GM23338 (cell line): Measurements from ENCODE around the gene FFAR3. TPM values are rescaled to one million over a fixed set of nuclear protein-coding genes. Genes with fewer than 3 reads are reported as not detected.

Experiments used
- ATAC-seq: fragments of 200-7000 bp; cut with Tn5 transposase; 3 replicates; pipeline ENCODE4 v1.9.1; 2020
- DNase-seq: peaks from one replicate; pipeline ENCODE4 v3.0.0-alpha.2; 2015; ENCODE audit warnings: low spot score
- H2AFZ ChIP-seq: fragments of 200-600 bp; sonication (generic); 2 replicates; pipeline ENCODE4 v1.8.0; 2016; ENCODE audit warnings: antibody characterized with exemption, mild to moderate bottlenecking, moderate library complexity
- H3F3A ChIP-seq: fragments of 200-600 bp; sonication (generic); replicated peaks from 2 replicates; pipeline ENCODE4 v1.8.0; 2017; ENCODE audit warnings: antibody characterized with exemption, mixed run types, low read depth
- H3K27ac ChIP-seq: fragments of 200-600 bp; sonication (generic); 2 replicates; pipeline ENCODE4 v1.6.1; 2016; ENCODE audit warnings: low read depth
- H3K27me3 ChIP-seq: fragments of 200-600 bp; sonication (generic); 2 replicates; pipeline ENCODE4 v1.8.0; 2016; ENCODE audit warnings: mild to moderate bottlenecking, mixed run types, moderate library complexity; ENCODE audit not compliant: insufficient read depth
- H3K36me3 ChIP-seq: fragments of 200-600 bp; sonication (generic); 2 replicates; pipeline ENCODE4 v1.8.0; 2016; ENCODE audit warnings: mild to moderate bottlenecking; ENCODE audit not compliant: insufficient read depth
- H3K4me1 ChIP-seq: fragments of 200-600 bp; sonication (generic); 2 replicates; pipeline ENCODE4 v1.8.0; 2016; ENCODE audit warnings: mild to moderate bottlenecking, moderate library complexity; ENCODE audit not compliant: insufficient read depth
- H3K4me2 ChIP-seq: fragments of 200-600 bp; sonication (generic); 2 replicates; pipeline ENCODE4 v1.7.1; 2017; ENCODE audit warnings: mixed run types
- H3K4me3 ChIP-seq: fragments of 200-600 bp; sonication (generic); 2 replicates; pipeline ENCODE4 v1.6.1; 2016; ENCODE audit warnings: mixed run types
- H3K79me2 ChIP-seq: fragments of 200-600 bp; sonication (generic); replicated peaks from 2 replicates; pipeline ENCODE4 v1.8.0; 2017; ENCODE audit warnings: mild to moderate bottlenecking; ENCODE audit not compliant: insufficient read depth
- H3K9me2 ChIP-seq: fragments of 200-600 bp; sonication (generic); 2 replicates; pipeline ENCODE4 v1.8.0; 2017; ENCODE audit not compliant: insufficient read depth
- H4K20me1 ChIP-seq: fragments of 200-600 bp; sonication (generic); replicated peaks from 2 replicates; pipeline ENCODE4 v1.8.0; 2017; ENCODE audit warnings: mild to moderate bottlenecking; ENCODE audit not compliant: insufficient read depth
- H3K27ac Mint-ChIP-seq: 2 replicates; pipeline ENCODE4 v1.8.0; 2020; ENCODE audit warnings: inconsistent platforms, mild to moderate bottlenecking, moderate library complexity, mixed read lengths
- H3K27me3 Mint-ChIP-seq: 3 replicates; pipeline ENCODE4 v1.8.0; 2022; ENCODE audit warnings: low read depth, mild to moderate bottlenecking, moderate library complexity, mixed read lengths, inconsistent platforms; ENCODE audit not compliant: insufficient read depth, poor library complexity
- H3K36me3 Mint-ChIP-seq: 3 replicates; pipeline ENCODE4 v1.8.0; 2021; ENCODE audit warnings: low read depth, mild to moderate bottlenecking, inconsistent platforms, moderate library complexity, mixed read lengths
- H3K4me1 Mint-ChIP-seq: 3 replicates; pipeline ENCODE4 v1.8.0; 2020; ENCODE audit warnings: mild to moderate bottlenecking, inconsistent platforms, mixed read lengths
- H3K4me3 Mint-ChIP-seq: 3 replicates; pipeline ENCODE4 v1.8.0; 2021; ENCODE audit warnings: moderate library complexity, mild to moderate bottlenecking, inconsistent platforms, mixed read lengths
- H3K9me3 Mint-ChIP-seq: 3 replicates; pipeline ENCODE4 v1.8.0; 2020; ENCODE audit warnings: moderate library complexity, mild to moderate bottlenecking, inconsistent platforms, mixed read lengths
- CREB1 ChIP-seq: fragments of 250-450 bp; sonication (Bioruptor Pico); IDR thresholded peaks from 2 replicates; pipeline ENCODE4 v1.5.0; 2020; ENCODE audit warnings: low read depth, mild to moderate bottlenecking, moderate library complexity
- EZH2phosphoT487 ChIP-seq: fragments of 200-600 bp; sonication (generic); IDR thresholded peaks from one replicate; pipeline ENCODE4 v1.8.1; 2018; ENCODE audit warnings: antibody characterized with exemption; ENCODE audit not compliant: unreplicated experiment
- JUNB ChIP-seq: IDR thresholded peaks from one replicate; pipeline ENCODE4 v1.6.1; 2016; ENCODE audit warnings: antibody characterized with exemption; ENCODE audit not compliant: unreplicated experiment
- NANOG ChIP-seq: IDR thresholded peaks from 2 replicates; pipeline ENCODE4 v1.6.1; 2016; ENCODE audit warnings: antibody characterized with exemption, borderline replicate concordance
- POLR2AphosphoS5 ChIP-seq: IDR thresholded peaks from 2 replicates; pipeline ENCODE4 v1.6.1; 2016; ENCODE audit warnings: antibody characterized with exemption, low read depth
- ZNF331 ChIP-seq: fragments of 250-450 bp; sonication (Bioruptor Pico); IDR thresholded peaks from 2 replicates; pipeline ENCODE4 v1.5.0; 2020; ENCODE audit warnings: low read depth, mild to moderate bottlenecking, moderate library complexity
- polyA plus RNA-seq: library from polyadenylated mRNA; unstranded; fragments of >200 nt; fragmentation: Nextera tagmentation; extraction: Ambion mirVana; gene quantifications from 2 replicates; pipeline ENCODE4 v1.2.1, GENCODE V29; 2016
- total RNA-seq: library from RNA; depleted of rRNA; stranded (reverse); fragments of >200 nt; shearing (Covaris generic); gene quantifications from 2 replicates; pipeline ENCODE4 v1.2.3, GENCODE V29; 2014
- TF ChIP-seq, protein P1 (sequence below): fragments of 250-450 bp; sonication (Bioruptor Pico); IDR thresholded peaks from 2 replicates; pipeline ENCODE4 v1.5.0; 2020; ENCODE audit warnings: mild to moderate bottlenecking, moderate library complexity
- TF ChIP-seq, protein P2 (sequence below), 2 experiments: fragments of 200-600 bp in 1 of 2; sonication (generic) in 1 of 2; conservative IDR thresholded peaks; 2 replicates each; pipeline versions ENCODE4 v1.5.1 to v1.6.1; 2016 to 2017; ENCODE audit warnings: antibody characterized with exemption in 2 of 2, low read depth in 2 of 2, mild to moderate bottlenecking in 2 of 2, moderate library complexity in 1 of 2

FFAR3 gene
- total and polyA plus RNA-seq, 2 experiments from 2014 or later: 0.35 TPM; not detected in 1

DNA sequence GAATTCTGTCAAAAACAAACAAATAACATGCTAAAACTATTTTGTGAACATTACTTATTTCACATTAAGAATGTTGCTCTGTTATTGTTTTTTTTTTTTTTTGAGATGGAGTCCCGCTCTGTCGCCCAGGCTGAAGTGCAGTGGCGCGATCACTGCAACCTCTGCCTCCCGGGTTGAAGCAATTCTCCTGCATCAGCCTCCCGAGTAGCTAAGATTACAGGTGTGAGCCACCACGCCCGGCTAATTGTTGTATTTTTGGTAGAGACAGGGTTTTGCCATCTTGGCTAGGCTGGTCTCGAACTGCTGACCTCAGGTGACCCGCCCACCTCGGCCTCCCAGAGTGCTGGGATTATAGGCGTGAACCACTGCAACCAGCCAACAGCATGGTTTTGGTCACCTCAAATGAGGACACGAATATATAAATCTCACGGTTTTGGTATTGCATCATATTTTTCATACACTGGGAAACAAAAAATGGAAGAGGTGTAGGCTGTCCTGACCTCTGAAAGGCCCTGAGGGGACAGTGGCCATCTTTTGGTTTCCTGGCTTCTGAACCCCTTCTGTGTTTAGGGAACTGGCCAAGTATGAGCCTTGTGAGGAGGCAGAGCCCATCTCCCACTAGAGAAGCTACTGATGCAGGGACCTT, 38.1 kb downstream of the FFAR3 start:
- no peak overlapping the region for H3K27ac ChIP-seq
- no peaks in the 10 kb centered on the region for H3K9me2 ChIP-seq
- H3K4me3 ChIP-seq: no peak overlapping the region
- no peak for TF ChIP-seq ZNF331
- TF ChIP-seq, protein P1, sequence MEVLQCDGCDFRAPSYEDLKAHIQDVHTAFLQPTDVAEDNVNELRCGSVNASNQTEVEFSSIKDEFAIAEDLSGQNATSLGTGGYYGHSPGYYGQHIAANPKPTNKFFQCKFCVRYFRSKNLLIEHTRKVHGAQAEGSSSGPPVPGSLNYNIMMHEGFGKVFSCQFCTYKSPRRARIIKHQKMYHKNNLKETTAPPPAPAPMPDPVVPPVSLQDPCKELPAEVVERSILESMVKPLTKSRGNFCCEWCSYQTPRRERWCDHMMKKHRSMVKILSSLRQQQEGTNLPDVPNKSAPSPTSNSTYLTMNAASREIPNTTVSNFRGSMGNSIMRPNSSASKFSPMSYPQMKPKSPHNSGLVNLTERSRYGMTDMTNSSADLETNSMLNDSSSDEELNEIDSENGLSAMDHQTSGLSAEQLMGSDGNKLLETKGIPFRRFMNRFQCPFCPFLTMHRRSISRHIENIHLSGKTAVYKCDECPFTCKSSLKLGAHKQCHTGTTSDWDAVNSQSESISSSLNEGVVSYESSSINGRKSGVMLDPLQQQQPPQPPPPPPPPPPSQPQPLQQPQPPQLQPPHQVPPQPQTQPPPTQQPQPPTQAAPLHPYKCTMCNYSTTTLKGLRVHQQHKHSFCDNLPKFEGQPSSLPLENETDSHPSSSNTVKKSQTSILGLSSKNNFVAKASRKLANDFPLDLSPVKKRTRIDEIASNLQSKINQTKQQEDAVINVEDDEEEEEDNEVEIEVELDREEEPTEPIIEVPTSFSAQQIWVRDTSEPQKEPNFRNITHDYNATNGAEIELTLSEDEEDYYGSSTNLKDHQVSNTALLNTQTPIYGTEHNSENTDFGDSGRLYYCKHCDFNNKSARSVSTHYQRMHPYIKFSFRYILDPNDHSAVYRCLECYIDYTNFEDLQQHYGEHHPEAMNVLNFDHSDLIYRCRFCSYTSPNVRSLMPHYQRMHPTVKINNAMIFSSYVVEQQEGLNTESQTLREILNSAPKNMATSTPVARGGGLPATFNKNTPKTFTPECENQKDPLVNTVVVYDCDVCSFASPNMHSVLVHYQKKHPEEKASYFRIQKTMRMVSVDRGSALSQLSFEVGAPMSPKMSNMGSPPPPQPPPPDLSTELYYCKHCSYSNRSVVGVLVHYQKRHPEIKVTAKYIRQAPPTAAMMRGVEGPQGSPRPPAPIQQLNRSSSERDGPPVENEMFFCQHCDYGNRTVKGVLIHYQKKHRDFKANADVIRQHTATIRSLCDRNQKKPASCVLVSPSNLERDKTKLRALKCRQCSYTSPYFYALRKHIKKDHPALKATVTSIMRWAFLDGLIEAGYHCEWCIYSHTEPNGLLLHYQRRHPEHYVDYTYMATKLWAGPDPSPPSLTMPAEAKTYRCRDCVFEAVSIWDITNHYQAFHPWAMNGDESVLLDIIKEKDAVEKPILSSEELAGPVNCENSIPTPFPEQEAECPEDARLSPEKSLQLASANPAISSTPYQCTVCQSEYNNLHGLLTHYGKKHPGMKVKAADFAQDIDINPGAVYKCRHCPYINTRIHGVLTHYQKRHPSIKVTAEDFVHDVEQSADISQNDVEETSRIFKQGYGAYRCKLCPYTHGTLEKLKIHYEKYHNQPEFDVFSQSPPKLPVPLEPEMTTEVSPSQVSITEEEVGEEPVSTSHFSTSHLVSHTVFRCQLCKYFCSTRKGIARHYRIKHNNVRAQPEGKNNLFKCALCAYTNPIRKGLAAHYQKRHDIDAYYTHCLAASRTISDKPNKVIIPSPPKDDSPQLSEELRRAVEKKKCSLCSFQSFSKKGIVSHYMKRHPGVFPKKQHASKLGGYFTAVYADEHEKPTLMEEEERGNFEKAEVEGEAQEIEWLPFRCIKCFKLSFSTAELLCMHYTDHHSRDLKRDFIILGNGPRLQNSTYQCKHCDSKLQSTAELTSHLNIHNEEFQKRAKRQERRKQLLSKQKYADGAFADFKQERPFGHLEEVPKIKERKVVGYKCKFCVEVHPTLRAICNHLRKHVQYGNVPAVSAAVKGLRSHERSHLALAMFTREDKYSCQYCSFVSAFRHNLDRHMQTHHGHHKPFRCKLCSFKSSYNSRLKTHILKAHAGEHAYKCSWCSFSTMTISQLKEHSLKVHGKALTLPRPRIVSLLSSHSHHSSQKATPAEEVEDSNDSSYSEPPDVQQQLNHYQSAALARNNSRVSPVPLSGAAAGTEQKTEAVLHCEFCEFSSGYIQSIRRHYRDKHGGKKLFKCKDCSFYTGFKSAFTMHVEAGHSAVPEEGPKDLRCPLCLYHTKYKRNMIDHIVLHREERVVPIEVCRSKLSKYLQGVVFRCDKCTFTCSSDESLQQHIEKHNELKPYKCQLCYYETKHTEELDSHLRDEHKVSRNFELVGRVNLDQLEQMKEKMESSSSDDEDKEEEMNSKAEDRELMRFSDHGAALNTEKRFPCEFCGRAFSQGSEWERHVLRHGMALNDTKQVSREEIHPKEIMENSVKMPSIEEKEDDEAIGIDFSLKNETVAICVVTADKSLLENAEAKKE (CRISPR knock-in tag): no peak
- TF ChIP-seq JUNB: no peak
- TF ChIP-seq EZH2phosphoT487: no peak
- no peak for TF ChIP-seq CREB1 (CRISPR knock-in tag)
- H3K36me3 ChIP-seq: no peaks in the 10 kb centered on the region
- ATAC-seq: no peak
- H3K4me1 ChIP-seq: no peaks in the 10 kb centered on the region
- no peaks in the 10 kb centered on the region for H3K36me3 Mint-ChIP-seq
- H3K79me2 ChIP-seq: no peaks in the 10 kb centered on the region
- H3K4me2 ChIP-seq: no peak overlapping the region
- H2AFZ ChIP-seq: peak overlapping the region; percentile 81; the same call in 1 of the 2 replicates
- H3K27ac Mint-ChIP-seq: no peak overlapping the region
- H4K20me1 ChIP-seq: no peaks in the 10 kb centered on the region
- H3K27me3 ChIP-seq: no peaks in the 10 kb centered on the region
- no peak for DNase-seq
- no peaks in the 10 kb centered on the region for H3F3A ChIP-seq
- H3K4me3 Mint-ChIP-seq: no peak overlapping the region
- no peaks in the 10 kb centered on the region for H3K4me1 Mint-ChIP-seq
- no peaks in the 10 kb centered on the region for H3K9me3 Mint-ChIP-seq
- peaks cover 8% of the 10 kb centered on the region for H3K27me3 Mint-ChIP-seq

DNA sequence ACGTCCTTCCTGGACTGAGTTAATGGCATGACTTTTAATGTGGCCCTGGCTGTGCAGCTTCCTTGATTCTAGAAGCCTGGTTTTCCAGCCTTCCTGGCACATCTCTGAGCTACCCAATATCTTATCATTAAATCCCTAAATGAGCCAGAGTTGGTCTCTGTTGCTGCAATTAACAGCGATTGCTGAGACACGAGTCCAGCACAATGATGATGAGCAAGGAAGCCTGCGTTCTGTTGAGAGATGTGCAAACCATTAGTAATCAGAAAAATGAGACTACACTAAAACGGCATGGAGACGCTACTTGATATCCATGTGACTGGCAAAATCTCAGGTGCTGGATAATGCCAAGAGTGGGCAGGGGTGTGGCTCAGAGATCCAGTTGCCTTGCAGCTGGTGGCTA, 38.8 kb downstream of the FFAR3 start:
- no peaks in the 10 kb centered on the region for H3K9me2 ChIP-seq
- no peak overlapping the region for H3K4me2 ChIP-seq
- H3K4me1 ChIP-seq: no peaks in the 10 kb centered on the region
- no peak overlapping the region for H3K27ac Mint-ChIP-seq
- no peak overlapping the region for H3K4me3 Mint-ChIP-seq
- no peaks in the 10 kb centered on the region for H3K27me3 ChIP-seq
- H4K20me1 ChIP-seq: no peaks in the 10 kb centered on the region
- H3K36me3 ChIP-seq: no peaks in the 10 kb centered on the region
- no peaks in the 10 kb centered on the region for H3K4me1 Mint-ChIP-seq
- no peak for TF ChIP-seq JUNB
- TF ChIP-seq, protein P2, sequence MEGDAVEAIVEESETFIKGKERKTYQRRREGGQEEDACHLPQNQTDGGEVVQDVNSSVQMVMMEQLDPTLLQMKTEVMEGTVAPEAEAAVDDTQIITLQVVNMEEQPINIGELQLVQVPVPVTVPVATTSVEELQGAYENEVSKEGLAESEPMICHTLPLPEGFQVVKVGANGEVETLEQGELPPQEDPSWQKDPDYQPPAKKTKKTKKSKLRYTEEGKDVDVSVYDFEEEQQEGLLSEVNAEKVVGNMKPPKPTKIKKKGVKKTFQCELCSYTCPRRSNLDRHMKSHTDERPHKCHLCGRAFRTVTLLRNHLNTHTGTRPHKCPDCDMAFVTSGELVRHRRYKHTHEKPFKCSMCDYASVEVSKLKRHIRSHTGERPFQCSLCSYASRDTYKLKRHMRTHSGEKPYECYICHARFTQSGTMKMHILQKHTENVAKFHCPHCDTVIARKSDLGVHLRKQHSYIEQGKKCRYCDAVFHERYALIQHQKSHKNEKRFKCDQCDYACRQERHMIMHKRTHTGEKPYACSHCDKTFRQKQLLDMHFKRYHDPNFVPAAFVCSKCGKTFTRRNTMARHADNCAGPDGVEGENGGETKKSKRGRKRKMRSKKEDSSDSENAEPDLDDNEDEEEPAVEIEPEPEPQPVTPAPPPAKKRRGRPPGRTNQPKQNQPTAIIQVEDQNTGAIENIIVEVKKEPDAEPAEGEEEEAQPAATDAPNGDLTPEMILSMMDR (conservative IDR thresholded peaks at IDR 0.05; ENCODE audit: low read depth in 2 of 2): no peak
- TF ChIP-seq POLR2AphosphoS5: no peak
- TF ChIP-seq NANOG: no peak
- DNase-seq (no peak), ATAC-seq (no peak)
- no peaks in the 10 kb centered on the region for H3K9me3 Mint-ChIP-seq
- no peak overlapping the region for H2AFZ ChIP-seq
- no peak overlapping the region for H3K4me3 ChIP-seq
- no peaks in the 10 kb centered on the region for H3F3A ChIP-seq
- no peaks in the 10 kb centered on the region for H3K79me2 ChIP-seq
- peaks cover 9% of the 10 kb centered on the region for H3K27me3 Mint-ChIP-seq
- H3K36me3 Mint-ChIP-seq: no peaks in the 10 kb centered on the region
- no peak overlapping the region for H3K27ac ChIP-seq
